Measurements from ENCODE around the gene SPNS2.

DNA sequence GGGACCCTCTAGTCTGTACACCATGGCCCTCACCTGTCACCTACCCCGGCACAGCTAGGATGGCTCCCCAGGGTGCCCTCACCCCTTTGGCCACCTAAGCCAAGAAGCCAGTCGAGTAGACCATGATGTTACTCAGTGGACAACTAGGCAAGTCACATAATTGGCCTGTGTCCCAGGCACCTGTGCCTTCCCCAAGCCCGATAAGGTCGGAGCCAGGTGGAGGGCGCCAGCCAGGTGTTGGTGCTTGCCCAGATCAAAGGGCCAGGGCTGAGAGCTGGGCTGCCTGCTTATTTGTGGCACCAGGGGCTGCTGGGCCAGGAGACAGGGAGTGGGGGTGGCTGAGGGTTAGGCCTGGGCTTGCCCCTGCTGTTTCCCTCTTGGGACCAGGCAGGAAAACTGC is 16.8 kb downstream of the SPNS2 start:
- TF ChIP-seq SUZ12 (IDR thresholded peaks at IDR 0.05; ENCODE audit: extremely low read depth, insufficient read depth, insufficient read length), result no peak
- TF ChIP-seq YY1 (IDR thresholded peaks at IDR 0.05; ENCODE audit: insufficient read depth, insufficient read length), result no peak
- no peak for TF ChIP-seq ZNF274 (IDR thresholded peaks at IDR 0.05; ENCODE audit: low read depth, low read length)

All from NT2/D1 (cell line).